ENCODE results near the gene IRS1.

GRCh38 chr2:226773291-226773690 lies 26.3 kb downstream of the IRS1 start:
- no peak for TF ChIP-seq POLR2A (IDR thresholded peaks at IDR 0.05)
- TF ChIP-seq CTCF (IDR thresholded peaks at IDR 0.05) = no peak
- TF ChIP-seq POLR2AphosphoS5 (IDR thresholded peaks at IDR 0.05) = no peak
